Kidney (tissue), 14 donors: ENCODE measurements around the gene C21orf91. TPM values are rescaled to one million over a fixed set of nuclear protein-coding genes. Genes with fewer than 3 reads are reported as not detected.

Experiments used
- DNase-seq, 5 donors: peaks; one replicate each; pipeline ENCODE4 v3.0.0-alpha.2; 2013 to 2020
- FAIRE-seq: peaks from 2 replicates; lab custom pipeline; 2012; peaks lifted over from hg19 to GRCh38; lab: Jason Lieb, UNC
- H3K27ac ChIP-seq, 2 donors: one replicate each; pipeline ENCODE4 v1.7.0; 2013; ENCODE audit warnings: low read depth in 2 of 2, low read length in 2 of 2, inconsistent platforms in 1 of 2
- H3K27me3 ChIP-seq: one replicate; pipeline ENCODE4 v1.7.1; 2013; ENCODE audit warnings: low read length, inconsistent platforms; ENCODE audit not compliant: control insufficient read depth, insufficient read depth
- H3K36me3 ChIP-seq, 3 donors: one replicate each; pipeline versions ENCODE4 v1.7.0 to v1.7.1; 2013; ENCODE audit warnings: low read length in 3 of 3, control low read depth in 1 of 3, inconsistent platforms in 1 of 3; ENCODE audit not compliant: insufficient read depth in 3 of 3, control insufficient read depth in 2 of 3
- H3K4me1 ChIP-seq, 3 donors: one replicate each; pipeline versions ENCODE4 v1.7.0 to v1.7.1; 2013; ENCODE audit warnings: low read length in 3 of 3, inconsistent platforms in 1 of 3, low read depth in 1 of 3; ENCODE audit not compliant: control insufficient read depth in 2 of 3, insufficient read depth in 2 of 3
- H3K4me3 ChIP-seq, 3 donors: one replicate each; pipeline versions ENCODE4 v1.7.0 to v1.8.1; 2013; ENCODE audit warnings: low read length in 3 of 3, control low read depth in 1 of 3, inconsistent platforms in 1 of 3
- H3K9ac ChIP-seq, 3 donors: one replicate each; pipeline versions ENCODE4 v1.7.0 to v1.7.1; 2013; ENCODE audit warnings: low read length in 3 of 3, control low read depth in 1 of 3, inconsistent platforms in 1 of 3
- H3K9me3 ChIP-seq, 3 donors: one replicate each; pipeline versions ENCODE4 v1.7.0 to v1.7.1; 2013; ENCODE audit warnings: low read length in 3 of 3, control low read depth in 1 of 3, inconsistent platforms in 1 of 3; ENCODE audit not compliant: control insufficient read depth in 2 of 3, insufficient read depth in 1 of 3
- intact Hi-C: fragments of 100-400 bp; cut with DNase I; formaldehyde crosslinking; loops from one replicate; pipeline ENCODE4 v1.11.1; 2022
- polyA plus RNA-seq: library from polyadenylated mRNA; stranded (reverse); fragments of 350-450 nt; fragmentation: Illumina TruSeq; extraction: RNeasy Lipid Tissue Mini Kit (QIAGEN cat#74804); gene quantifications from one replicate; pipeline ENCODE4 v1.2.3, GENCODE V29; 2014; ENCODE audit warnings: low read depth, low replicate concordance; ENCODE audit not compliant: insufficient read depth
- total RNA-seq: library from RNA; stranded (reverse); fragmentation: NEBNext Ultra II Directional; extraction: Animal tissue kit (Norgen Biotek cat#: 25700); gene quantifications from one replicate; pipeline ENCODE4 v1.2.1, GENCODE V29; 2021
- TF ChIP-seq, protein P1 (sequence below): IDR thresholded peaks from 3 replicates; pipeline ENCODE4 v1.5.1; 2012; ENCODE audit warnings: mild to moderate bottlenecking, moderate library complexity, borderline replicate concordance; ENCODE audit not compliant: insufficient read depth; ENCODE audit errors: extremely low read depth
- donor health status: control.
- donor health status: control.
- donor health status: control.
- donor health status: control.
- donor health status: control.
- donor health status: DM: yes; HTN: yes; CAD: no.
- donor health status: Normal renal cell carcinoma (clear cell type).

The C21orf91 gene
- total and polyA plus RNA-seq, 2 donors from 2014 or later: 2.5 to 20.4 TPM

DNA sequence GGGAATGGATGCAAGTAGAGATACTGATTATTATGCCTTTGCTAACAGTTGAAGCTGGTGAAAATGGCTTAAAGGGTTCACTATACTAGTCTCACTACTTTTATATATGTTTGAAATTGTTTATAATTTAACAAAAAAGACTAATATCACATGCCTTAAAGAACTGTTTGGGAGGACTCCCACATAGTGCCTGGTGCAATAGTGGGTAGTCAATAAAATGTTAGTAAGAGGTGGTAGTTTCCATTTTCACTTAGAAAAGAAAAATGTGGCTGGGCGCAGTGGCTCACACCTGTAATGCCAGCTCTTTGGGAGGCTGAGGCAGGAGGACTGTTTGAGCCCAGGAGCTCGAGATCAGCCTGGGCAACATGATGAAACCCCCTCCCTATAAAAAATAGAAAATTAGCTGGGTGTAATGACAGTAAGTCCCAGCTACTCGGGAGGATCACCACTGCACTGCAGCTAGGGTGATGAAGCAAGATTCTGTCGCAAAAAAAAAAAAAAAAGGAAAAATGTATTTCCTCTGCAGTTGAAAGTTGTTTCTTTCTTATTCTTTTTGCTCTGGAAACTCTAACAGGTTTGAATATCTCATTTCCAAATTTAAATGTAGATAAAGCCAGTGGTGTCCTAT is 24.5 kb downstream of the C21orf91 start:
- no peaks in the 10 kb centered on the region for H3K27me3 ChIP-seq
- no peak overlapping the region for H3K27ac ChIP-seq
- peak overlapping the region in 1 of 3 donors; percentile 59 for H3K4me3 ChIP-seq
- FAIRE-seq (no peak), DNase-seq (no peak)
- peaks cover 0 to 2% (median 0%) of the 10 kb centered on the region in 3 donors for H3K36me3 ChIP-seq
- TF ChIP-seq, protein P1, sequence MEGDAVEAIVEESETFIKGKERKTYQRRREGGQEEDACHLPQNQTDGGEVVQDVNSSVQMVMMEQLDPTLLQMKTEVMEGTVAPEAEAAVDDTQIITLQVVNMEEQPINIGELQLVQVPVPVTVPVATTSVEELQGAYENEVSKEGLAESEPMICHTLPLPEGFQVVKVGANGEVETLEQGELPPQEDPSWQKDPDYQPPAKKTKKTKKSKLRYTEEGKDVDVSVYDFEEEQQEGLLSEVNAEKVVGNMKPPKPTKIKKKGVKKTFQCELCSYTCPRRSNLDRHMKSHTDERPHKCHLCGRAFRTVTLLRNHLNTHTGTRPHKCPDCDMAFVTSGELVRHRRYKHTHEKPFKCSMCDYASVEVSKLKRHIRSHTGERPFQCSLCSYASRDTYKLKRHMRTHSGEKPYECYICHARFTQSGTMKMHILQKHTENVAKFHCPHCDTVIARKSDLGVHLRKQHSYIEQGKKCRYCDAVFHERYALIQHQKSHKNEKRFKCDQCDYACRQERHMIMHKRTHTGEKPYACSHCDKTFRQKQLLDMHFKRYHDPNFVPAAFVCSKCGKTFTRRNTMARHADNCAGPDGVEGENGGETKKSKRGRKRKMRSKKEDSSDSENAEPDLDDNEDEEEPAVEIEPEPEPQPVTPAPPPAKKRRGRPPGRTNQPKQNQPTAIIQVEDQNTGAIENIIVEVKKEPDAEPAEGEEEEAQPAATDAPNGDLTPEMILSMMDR: no peak
- no peak overlapping the region for H3K9ac ChIP-seq
- H3K4me1 ChIP-seq: peaks cover 0 to 5% (median 0%) of the 10 kb centered on the region in 3 donors
- H3K9me3 ChIP-seq: no peaks in the 10 kb centered on the region
- intact Hi-C loops: no loop called here

DNA sequence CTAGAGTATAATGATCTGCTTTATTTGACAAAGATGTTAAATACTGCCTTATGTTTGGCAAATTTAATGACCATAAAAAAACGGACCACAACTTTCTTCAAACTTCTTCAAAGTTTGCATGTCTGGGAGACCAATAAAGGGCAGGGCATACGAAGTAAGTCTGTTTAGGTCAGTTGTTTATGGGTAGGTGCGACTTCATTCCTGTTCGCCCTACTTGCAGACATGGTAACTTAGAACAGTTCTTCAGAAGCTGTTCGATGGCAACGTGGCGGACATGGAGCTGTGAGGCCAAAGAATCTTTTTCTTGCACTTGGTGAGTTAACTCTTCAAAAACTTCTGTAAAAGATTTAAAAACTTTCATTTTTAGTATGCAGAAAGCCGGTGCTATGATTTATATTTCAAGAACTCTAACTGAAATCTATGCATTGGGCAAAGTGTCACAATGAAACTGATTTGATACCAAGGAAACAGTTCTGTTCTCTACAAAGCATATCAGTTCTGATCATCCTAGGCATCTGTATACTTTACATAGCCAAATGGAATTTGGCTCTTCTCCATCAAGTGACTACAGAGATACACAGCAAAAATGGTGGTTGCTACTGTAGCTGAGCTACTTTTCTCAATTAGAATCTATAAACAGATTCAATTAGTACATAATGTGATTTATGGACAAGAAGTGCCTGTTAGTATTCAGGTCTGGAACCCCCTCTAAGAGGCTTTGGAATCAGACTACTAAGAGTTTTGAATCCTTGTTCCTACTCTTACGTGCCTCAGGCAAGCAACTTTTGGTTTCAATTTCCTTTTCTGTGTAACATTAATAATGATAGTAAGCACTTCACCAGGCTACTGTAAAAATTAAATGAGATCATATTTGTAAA is 25.7 kb downstream of the C21orf91 start:
- Histone ChIP-seq H3K36me3 (peaks cover 0 to 2% (median 0%) of the 10 kb centered on the region in 3 donors), H3K4me3 (peak overlapping the region in 2 of 3 donors; percentile 49 to 59), H3K27me3 (no peaks in the 10 kb centered on the region), H3K9me3 (no peaks in the 10 kb centered on the region), H3K4me1 (peaks cover 0 to 5% (median 0%) of the 10 kb centered on the region in 3 donors), H3K27ac (peak overlapping the region in 1 of 2 donors; percentile 49), H3K9ac (peak overlapping the region in 1 of 3 donors; percentile 27)
- DNase-seq: no peak
- TF ChIP-seq, protein P1: no peak
- no peak for FAIRE-seq
- intact Hi-C loops: no loop called here

DNA sequence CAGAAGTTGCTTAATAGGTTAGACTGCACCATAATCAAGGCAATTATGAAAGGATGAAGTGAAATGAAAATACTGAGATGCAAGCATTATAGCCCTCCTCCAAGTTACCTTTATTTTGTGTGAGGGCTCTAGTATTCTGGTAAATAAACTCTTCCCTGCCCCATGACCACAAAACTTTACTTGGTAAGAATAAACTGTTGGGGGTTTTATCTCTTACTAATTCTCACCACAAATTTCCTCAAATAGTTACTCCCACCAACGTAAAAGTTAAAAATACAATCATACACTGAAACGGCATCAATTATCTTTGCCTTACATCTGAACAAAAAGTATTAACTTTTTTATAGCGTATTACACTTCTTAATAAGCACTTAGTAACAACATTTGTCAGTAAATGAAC is 29.5 kb downstream of the C21orf91 start:
- no peak overlapping the region for H3K4me3 ChIP-seq
- H3K27me3 ChIP-seq: no peaks in the 10 kb centered on the region
- no peak for FAIRE-seq
- H3K9me3 ChIP-seq: no peaks in the 10 kb centered on the region
- H3K4me1 ChIP-seq: peaks cover 0 to 5% (median 0%) of the 10 kb centered on the region in 3 donors
- no peak for DNase-seq
- H3K36me3 ChIP-seq: peaks cover 6 to 14% (median 9%) of the 10 kb centered on the region in 3 donors
- no peak overlapping the region for H3K27ac ChIP-seq
- intact Hi-C loops: no loop called here
- TF ChIP-seq, protein P1: no peak
- no peak overlapping the region for H3K9ac ChIP-seq
